CD4-positive, alpha-beta T cell treated with Interleukin-1 beta for 1 hour (primary cell): ENCODE results near the gene GTF3C5.
A peak's percentile ranks its signal among the peaks of the same experiment; 100 is the strongest.

Experiments used
- DNase-seq, 2 donors: peaks; one replicate each; pipeline ENCODE4 v3.0.0-alpha.2; 2020 to 2022

Gene GTF3C5

DNA sequence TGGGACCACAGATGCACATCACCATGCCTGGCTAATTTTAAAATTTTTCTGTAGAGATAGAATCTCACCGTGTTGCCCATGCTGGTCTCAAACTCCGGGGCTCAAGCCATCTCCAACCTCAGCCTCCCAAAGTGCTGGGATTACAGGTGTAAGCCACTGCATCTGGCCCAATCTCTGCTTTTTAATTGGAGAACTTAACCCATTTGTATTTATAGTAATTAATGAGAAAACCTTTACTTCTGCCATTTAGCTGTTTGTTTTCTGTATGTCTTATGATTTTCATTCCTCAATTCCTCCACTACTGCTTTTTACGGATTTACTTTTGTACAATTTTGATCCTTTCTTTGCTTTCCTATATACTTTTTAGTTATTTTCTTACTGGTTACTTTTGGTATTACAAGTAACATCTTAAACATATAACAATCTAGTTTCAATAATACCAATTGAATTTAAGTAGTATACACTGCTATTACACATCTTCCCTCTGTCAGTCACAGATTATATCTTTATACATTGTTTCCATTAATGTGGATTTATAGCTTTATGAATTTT, 64.1 kb downstream of the GTF3C5 start:
- no peak for DNase-seq

DNA sequence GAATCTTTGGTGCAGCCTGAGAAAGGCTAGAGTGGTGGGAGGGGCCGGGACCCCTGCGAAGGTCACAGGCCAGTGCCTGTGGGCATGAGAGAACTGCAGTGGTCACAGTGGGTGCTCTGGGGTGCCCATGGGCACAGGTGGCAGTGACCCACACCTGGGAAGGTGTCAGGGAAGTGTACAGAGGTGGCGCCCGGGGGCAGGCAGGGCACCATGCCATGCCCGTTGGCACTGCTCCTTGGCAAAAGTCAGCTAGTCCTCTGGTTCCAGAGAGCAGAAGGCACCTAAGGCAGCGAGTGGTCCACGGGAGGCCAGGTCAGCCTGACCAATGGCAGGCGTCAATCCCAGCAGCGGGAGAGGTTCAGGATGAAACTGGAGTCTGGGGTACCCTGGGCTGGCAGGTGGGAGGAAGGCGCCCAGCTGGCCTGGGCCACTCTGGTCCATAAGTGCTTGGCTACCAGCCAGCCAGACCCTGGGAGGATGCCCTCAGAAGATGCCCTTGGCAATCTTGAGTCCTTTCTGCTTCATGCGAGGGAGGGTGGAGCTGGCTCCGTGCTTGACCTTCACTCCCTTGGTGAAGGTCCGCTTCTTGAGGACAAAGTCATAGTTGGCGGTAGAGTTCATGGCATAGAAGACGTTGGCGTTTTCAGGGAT, 67.4 kb downstream of the GTF3C5 start:
- no peak for DNase-seq

DNA sequence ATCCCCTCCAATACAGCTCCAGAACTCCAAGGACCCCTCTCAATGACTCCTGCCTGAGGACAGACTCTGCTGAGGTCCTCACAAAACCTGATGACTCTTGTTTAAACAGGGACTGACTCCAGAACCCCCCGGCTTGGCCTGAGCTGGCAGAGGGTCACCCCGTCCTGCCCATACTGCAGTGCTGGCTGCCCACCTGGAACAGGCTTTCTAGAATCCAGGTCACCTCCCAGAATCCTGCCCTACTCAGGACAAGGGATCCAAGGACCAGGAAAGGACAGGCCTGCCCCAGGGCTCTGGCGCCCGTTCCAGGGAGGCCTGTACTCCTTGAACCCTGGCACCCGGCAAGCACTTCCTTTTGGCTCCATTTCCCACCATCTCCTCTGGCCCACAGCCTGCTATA, 68.1 kb downstream of the GTF3C5 start:
- no peak for DNase-seq

DNA sequence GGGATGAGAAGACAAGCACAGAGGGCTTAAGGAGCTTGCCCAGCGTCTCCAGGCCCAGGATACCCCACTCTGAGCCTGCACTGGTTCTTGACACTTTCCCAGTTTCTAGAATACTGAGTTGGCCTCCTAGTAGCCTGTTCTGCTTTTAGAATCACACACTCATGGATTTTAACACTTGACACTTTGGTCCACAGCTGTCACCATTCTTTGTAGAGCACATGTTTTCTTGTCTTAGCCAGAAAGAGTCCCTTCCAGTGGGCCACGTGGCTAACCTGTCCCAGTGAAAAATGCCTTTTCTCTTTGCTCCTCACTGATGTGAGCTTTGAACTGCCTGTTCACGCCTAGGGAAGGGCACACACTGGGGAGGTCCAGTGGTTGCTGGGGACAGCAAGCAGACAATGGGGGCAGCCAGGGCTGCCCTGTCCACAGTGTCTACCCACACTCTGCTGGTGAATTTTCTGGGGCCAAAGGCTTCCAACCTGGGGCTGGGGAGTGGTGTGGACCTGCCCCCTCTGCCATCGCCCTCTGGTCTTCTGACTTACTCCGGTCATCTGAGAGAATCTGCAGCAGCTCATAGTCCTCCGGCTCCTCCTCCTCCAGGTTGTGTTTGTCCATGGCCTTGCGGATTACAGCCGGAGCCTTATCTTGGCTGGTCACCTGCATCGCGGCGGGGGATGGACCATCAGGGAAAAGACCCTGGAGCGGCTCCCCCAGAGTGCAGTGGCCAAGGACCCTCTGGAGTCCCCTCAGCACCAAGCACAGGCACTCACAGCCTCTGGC, 69.1 kb downstream of the GTF3C5 start:
- DNase-seq = no peak

DNA sequence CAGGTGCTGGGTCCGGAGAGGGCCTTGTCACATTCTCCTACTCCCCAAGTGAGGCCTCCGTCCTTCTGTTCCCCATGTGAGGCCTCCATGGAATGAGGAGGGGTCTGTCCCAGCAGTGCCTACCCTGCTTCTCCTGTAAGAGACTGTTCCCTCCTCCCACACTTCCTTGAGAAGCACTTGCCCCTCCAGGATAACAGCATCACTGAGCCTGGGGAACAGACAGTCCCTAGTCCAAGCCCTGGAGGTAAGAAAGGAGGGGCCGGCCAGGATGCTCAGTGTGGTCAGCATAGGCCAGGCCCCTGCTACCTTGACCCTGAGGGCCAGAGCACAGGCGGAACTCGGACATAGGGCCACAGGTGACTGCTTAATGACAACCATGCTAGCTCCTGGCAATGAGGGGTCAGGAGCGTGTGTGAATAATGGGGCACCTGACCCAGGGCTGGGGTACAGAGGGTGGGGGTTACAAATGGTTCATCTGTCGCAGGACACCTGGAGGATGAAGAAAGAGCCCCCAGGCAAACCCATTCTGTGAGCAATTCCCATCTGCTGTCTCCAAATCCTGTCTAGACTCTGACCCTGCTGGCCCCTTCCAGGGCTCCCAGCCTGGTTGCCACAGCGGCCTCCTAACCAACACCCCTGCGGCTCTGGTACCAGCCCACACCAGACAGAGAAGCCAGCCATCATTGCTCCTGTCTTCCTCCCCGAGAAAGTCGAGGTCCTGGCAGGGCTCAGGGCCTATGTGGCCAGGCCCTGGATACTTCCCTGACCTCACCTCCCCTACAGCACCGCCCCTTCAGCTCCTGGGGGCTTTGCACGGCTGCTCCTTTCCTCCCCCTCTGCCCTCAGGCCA, 69.9 kb downstream of the GTF3C5 start:
- no peak for DNase-seq

DNA sequence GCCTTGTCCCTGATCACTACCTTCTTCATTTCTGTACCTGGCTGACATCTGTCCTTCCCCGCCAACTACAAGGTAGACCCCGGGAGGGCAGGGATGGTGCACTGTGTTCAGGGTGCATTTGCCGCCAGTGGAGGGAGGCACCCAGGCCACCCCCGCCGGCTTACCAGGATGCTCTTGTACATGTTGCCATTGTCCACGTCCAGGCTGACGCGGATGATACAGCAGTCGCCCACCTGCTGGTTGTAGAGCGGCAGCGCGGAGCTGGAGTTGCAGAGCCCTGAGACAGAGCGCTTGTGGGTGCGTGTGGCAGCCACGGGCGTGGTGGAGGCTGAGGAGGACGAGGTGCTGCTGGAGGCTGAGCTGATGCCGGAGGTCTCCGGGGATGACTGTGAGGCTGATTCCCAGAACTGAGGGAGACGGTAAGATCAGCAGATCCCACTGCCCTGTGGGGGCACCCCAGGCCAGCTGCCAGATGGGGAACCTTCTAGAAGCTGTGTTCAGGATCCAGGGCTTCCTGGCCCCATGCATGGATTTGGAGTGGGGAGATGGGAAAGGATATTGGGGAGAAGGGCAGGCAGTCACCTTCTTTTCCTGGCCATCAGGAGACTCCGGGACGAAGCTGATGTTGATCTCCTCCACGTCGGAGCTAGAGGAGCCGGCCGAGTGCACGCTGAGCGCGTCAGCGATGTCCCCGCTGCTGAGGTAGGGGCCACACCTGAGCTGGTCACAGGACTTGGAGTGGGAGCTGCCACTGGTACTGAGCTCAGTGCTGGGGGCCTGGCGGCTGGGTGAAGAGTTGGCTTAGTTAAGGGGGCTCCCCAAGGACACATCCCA, 70.8 kb downstream of the GTF3C5 start:
- no peak for DNase-seq

DNA sequence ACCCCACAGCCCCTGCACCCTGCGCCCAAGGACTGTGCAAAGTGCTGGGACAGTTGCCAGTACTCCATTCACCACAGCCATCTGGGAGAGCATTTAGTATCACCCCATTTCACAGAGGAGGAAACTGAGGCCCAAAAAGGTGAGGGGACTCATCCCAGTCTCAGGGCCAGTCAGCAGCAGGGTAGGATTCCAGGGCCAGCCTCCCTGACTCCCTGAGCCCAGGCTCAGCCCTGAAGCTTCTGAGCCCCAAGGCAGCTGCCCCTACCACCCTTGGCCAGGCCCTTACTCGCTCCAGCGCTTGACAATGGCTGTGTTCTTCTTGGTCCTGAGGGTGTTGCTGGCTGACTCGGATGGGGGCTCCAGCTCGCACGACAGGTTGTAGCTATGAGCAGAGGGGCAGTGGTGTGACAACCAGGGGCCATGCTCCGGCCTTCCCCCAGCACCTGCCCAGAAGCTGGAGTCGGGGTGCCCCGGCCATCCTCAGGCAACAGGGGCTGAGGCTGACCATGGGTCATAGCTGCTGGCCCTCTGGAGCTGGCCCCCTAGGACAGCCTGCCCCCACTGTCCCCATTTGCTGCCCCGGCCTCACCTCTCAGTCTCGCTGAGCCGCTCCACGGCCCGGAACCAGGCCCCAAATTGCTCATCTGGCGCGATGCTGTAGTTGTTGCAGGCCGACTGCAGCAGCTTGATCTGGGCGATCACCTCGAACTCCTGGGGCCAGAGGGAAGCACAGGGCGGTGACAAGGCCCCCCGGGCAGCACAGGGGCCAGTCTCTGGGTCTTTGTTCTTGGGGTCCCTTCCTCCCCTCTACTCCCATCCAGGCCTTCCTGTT, 71.6 kb downstream of the GTF3C5 start:
- DNase-seq = no peak

DNA sequence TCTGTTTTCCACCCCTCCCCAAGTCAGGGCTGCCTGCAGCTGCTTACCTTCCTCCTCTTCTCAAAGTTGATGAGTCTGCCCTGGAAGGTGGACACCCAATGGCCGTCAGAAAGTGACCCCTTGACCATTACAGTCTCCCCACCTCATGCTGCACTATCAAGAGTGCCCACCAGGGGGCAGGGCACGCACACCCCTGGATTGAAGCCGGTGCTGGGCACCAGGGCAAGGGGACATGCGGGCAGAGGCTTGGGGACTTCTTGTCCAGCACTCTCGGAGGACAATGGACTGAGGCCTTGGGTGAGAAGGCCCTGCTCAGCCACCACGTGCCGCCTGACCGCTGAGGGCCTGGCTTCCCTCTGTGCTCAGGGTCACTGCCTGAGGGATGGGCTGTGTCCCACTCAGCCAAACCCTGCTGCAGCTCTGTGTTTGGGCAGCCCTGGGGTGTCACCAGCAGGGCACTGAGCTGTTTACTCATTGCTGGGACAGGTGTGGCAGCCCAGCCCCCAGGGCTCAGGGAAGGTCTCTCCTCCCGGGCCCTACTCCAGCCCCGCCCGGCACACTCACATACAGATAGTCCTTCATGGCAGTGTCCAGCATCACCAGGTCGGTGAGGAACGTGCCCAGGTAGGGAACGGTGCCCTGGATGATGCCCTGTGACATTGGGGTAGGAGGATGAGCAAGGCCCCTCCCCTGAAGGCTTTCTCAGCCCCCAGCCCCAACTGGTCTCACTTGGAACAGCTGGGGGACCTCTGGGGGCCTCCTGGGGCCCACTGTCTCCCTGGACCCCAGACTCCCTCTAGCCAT, 72.6 kb downstream of the GTF3C5 start:
- peak; percentile 50 to 57 for DNase-seq

DNA sequence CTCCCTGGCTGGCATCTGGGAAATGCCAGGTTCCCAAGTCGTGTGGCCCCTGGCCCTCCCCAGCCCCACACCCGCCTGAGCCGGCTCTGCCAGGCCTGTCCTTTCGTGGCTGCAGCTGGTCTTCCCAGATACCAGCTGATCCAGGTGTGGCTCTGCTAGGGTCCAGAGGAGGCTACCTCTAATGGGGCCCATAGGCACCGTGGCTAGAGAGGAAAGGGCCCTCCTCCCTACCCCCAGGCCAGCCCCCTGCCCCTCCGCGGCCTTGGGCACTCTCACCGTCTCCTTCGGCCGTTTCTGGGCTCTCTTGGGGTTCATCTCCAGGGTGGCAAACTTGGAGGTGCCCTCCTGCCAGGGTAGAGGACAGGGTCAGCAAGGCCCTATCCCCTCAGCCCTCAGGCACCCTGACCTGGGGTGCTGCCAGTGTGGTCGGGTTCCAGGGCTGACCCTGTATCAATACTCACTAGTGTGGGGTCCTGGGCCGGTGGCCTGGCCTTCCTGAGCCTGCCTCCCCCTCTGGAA, 73.2 kb downstream of the GTF3C5 start:
- DNase-seq = no peak

DNA sequence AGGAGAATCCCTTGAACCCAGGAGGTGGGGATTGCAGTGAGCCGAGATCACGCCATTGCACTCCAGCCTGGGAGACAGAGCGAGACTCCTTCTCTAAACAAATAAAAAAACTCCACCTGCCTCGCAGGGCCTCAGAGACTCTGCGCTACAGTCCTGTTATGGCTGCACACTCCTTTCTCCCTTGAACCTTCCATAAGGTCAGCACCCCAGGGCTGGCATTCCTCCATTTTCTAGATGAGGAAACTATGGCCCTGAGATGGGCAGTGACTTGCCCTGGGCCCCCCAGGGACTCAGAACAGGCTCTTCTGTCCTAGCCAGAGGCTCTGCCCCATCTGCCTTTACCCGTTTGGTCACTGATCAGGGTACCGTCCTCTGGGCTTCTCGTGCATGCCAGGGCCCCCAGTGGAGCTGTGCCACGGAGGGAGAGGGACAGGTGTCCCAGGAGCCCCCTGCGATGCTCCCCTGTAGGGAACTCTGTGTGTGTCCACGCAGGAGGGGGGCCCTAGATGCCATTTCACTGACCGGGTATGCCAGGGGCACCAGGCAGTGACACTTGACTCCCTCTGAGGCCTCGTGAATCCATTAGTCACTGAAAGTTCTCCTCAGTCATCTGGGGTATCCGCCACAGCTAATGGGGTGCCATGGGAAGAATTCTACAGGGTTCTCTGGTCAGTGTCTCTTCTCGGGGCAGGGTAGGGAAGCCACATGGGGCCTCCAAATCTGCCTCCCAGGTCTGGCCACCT, 74.1 kb downstream of the GTF3C5 start:
- DNase-seq = no peak

DNA sequence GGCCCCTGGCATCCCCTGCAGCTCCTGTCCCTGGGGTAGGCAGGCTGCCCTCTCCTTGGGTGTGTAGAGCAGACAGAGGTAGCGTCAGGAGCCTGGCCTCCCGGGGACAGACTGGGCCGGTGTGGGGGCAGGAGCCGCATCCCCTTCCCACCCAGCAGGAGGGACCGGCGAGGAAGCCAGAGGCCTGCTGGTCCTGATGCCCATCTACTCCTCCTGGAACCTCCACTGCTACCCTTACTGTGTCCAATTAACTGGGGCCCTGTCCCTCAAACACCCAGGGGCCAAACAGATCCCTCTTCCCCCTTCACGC, 74.6 kb downstream of the GTF3C5 start:
- no peak for DNase-seq

DNA sequence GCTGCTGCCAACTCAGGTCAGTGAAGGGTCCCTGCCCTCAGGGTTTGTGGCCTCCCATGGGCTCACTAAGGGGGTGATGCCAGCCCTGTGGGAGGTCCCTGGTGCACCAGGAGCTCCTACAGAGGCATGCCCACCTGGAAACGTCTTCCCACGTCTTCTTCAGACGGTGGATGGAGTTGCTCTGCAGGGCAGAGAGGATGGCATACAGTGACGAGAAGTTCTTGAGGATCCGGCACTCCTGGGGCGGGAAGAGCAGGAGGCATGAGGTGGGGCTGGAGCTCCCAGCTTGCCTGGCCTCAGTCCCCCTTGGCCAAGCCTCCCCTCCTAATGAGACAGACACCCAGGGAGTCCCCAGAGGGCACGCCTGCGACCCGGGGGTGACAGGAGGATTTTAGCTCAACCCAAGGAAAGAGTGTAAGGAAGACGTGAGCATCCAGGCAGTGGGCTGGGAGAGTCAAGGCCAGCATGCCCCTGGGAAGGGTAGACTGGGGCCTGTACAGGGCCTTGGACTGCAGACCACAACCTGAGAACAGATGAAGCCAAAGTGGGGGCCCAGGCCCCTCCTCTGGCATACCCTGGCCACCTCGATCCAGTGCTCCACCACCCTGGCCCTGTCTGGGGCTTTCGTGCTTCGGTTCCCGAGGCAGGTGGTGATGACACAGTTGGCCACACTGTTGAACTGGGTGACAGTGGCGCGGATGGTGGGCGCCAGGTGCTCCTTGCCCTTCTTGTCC, 75.9 kb downstream of the GTF3C5 start:
- DNase-seq = no peak

DNA sequence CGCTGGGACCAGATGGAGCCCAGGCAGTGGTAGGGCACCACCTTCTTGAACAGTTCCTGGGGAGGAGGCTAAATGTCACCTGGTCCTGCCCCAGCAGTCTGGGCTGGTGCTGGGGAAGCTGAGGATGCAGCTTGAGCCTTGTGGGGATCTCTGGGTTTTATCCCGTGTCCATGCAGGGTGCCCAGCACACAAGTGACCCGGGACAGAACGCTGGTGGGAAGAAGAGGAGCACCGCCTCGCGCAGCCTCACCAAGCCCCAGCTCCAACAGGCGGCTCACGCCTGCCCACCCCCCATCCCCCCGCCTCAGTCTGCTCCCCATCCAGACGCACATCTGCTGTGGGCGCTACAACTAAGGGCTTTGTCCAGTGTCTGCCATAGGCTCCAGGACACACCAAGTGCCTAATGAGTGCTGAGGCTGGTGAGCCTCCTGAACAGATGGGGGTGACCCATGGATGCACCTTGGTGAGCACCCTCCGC, 76.5 kb downstream of the GTF3C5 start:
- no peak for DNase-seq
